HG03521 (cell line): ENCODE data around the gene TDRD12.
"Not testable (repeated sequence)": the region's sequence is repeated elsewhere in the genome, so short reads cannot be mapped to it uniquely, and the experiment has no call there.

Source experiments
- ATAC-seq: cut with Tn5 transposase; IDR thresholded peaks from one replicate; pipeline ENCODE4 v1.9.1; 2021; ENCODE audit warnings: mild to moderate bottlenecking, moderate library complexity; ENCODE audit not compliant: unreplicated experiment

Gene TDRD12

GRCh38 chr19:32693151-32694108 lies 26.1 kb upstream of the TDRD12 start:
- ATAC-seq, result not testable (repeated sequence)

- ATAC-seq, result not testable (repeated sequence)
Measured at GRCh38 chr19:32694316-32694715, 25.3 kb upstream of the TDRD12 start.

GRCh38 chr19:32694851-32695250 lies 24.7 kb upstream of the TDRD12 start:
- not testable (repeated sequence) for ATAC-seq

- ATAC-seq, result not testable (repeated sequence)
Measured at GRCh38 chr19:32695506-32695905, 24.1 kb upstream of the TDRD12 start.

GRCh38 chr19:32696771-32697170 lies 22.8 kb upstream of the TDRD12 start:
- not testable (repeated sequence) for ATAC-seq

- ATAC-seq, result not testable (repeated sequence)
Measured at GRCh38 chr19:32700129-32700528, 19.4 kb upstream of the TDRD12 start.

GRCh38 chr19:32702010-32702409 lies 17.6 kb upstream of the TDRD12 start:
- ATAC-seq, result no peak

GRCh38 chr19:32704006-32704405 lies 15.6 kb upstream of the TDRD12 start:
- not testable (repeated sequence) for ATAC-seq

- no peak for ATAC-seq
Measured at GRCh38 chr19:32708457-32708856, 11.1 kb upstream of the TDRD12 start.

- no peak for ATAC-seq
Measured at GRCh38 chr19:32709032-32709431, 10.5 kb upstream of the TDRD12 start.

- no peak for ATAC-seq
Measured at GRCh38 chr19:32711747-32712146, 7.8 kb upstream of the TDRD12 start.

GRCh38 chr19:32716203-32716602 lies 3.4 kb upstream of the TDRD12 start:
- not testable (repeated sequence) for ATAC-seq

GRCh38 chr19:32717496-32717895 lies 2.1 kb upstream of the TDRD12 start:
- ATAC-seq, result no peak

GRCh38 chr19:32718286-32718685 lies 1.3 kb upstream of the TDRD12 start:
- ATAC-seq, result no peak

GRCh38 chr19:32720216-32720935 lies 809 bp downstream of the TDRD12 start:
- no peak for ATAC-seq

GRCh38 chr19:32720936-32721250 lies 1.3 kb downstream of the TDRD12 start:
- no peak for ATAC-seq

GRCh38 chr19:32735936-32736335 lies 16.4 kb downstream of the TDRD12 start:
- ATAC-seq, result no peak

GRCh38 chr19:32743021-32743420 lies 23.5 kb downstream of the TDRD12 start:
- ATAC-seq, result no peak

GRCh38 chr19:32743447-32743846 lies 23.9 kb downstream of the TDRD12 start:
- no peak for ATAC-seq

GRCh38 chr19:32744555-32745325 lies 25.2 kb downstream of the TDRD12 start:
- no peak for ATAC-seq

- not testable (repeated sequence) for ATAC-seq
Measured at GRCh38 chr19:32745594-32746251, 26.2 kb downstream of the TDRD12 start.
